ENCODE results near the gene DLST. TPM values are rescaled to one million over a fixed set of nuclear protein-coding genes. Genes with fewer than 3 reads are reported as not detected.
"Not testable (repeated sequence)": the region's sequence is repeated elsewhere in the genome, so short reads cannot be mapped to it uniquely, and the experiment has no call there.

DLST gene
- total RNA-seq, 1 experiment from 2014 or later: 80.2 TPM

DNA sequence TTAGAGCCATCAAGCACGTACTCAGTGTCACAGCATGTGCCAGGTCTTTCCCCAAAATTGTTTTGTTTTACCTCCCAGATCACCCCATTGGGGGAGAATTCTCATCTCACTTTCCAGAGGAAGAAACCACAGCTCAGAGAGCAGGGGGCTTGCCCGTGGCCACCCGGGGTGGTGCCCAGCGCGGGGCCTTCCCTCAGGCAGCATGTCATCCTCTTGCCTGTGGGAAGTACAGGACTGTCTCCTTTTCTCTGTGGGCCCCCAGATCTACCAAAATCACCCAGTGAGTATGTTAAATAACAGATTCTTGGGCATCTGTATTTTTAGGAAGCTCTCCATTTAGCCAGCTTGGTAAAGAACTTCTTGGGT is 35.4 kb downstream of the DLST start:
- DNase-seq (ENCODE audit: low read depth): no peak

DNA sequence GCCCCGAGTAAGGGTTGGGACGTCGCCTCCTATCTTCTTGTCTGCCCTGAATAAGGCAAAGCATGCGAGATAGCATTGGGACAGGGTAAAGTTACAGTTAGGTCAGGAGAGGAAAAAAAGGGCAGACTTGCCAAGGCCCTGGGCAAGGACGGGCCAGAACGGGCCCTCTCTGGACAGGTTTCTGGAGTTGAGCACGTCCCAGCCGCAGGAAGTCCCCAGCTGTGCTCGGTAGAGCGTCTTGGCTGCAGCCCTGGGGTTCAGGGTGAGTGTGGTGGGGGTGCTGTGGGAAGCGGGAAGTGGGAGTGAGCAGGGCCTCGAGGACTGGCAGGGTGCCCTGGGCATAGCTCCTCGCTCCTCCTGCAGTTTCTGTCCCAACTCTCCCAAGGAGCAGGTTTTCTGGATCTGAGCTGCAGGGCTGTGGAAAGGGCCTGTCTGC is 35.9 kb downstream of the DLST start:
- DNase-seq (ENCODE audit: low read depth): no peak

DNA sequence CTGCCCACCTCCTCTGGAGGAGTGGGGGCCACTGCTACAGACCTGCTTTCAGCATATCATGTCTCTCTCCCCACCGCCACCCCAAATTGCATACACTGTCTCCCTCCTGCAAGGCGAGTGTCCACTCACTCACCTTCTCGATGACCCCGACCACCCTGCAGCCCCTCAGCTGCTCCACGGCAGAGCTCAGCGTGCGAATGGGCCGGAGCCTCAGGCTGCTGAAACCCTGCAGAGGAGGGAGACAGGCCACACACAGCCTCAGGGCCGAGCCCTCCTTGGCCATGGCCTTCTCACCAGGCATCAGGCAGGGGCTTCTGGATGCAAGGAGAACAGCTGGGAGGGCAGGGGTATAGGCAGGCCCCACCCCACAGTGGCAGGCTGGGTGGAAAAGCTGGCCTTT is 36.7 kb downstream of the DLST start:
- no peak for DNase-seq (ENCODE audit: low read depth)

DNA sequence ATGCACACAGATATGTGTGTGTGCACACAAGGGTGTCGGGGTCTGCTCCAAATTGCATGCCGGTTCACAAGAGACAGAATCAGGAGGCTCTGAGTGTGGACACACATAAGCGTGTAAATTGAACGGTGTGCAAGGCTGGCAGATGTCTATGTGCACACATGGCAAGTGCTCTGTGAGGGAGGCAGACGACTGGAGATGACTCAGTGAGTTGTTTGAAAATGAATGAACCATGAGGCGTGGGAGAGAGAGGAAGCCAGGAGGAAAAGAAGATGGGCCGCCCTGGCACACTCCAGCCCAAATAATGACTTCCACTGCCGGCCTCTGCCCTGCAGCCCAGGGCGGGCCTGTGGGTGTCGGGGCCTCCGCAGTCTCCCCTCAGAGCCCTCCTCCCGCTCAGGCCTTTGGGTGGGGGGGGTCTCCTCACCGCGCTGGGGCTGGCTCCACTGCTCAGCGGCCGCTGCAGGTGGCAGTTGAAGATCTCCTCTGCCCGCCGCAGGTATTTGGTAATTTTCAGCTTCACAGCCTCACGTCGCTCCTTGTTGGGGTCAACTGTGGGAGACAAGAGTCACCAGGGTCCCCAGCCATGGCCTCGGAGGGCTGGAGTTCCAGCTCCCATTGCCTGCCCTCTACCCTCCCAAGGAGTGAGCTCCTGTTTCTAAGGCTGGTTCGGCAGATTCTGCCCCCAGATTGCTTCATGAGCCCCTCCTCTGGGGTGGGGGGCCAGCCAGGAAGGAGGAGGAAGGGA is 37.9 kb downstream of the DLST start:
- peak; percentile 40 for DNase-seq (ENCODE audit: low read depth)

DNA sequence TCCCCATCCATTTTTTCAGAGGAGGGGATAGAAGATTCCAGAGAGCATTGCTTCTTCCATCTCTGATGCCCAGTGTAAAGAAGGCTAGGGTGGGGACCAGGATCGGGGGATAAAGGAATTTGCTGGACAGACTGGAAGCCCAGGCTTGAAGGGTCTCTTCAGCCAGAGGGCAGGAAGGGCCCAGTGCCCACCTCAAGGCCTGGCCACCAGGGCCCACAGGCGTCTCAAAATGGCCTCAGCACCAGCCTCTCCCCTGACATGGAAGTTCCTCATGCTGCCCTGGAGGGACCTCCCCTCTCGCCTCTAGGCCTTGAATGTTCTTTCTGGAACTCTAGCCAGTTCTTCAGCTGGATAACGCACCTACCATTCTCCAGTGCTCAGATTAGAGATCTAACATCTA is 38.6 kb downstream of the DLST start:
- DNase-seq (ENCODE audit: low read depth): no peak

DNA sequence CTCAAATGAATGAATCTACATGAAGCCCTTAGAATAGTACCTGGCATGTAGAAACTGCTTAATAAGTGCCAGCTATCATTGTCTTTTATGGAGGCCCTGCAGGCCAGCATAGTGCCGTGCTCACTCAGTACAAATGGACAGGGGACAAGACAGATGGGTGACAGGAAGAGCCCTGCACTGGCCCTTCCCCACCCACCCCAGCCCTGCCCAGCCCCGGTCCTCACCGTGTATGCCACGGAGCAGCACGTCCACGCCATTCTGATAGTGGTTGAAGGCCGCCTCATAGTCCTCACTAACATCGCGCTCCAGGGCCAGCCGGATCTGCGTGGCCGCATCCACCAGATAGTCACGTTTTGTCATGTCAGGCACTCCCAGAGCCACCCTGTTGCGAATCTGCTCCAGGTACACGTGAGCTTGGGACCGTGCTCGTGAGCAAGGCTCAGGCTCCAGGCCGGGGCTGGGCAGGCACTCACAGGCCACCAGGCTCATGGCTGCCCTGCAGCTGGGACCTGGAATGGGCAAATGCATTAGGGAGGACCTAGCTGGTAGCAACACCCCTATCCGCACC is 39.4 kb downstream of the DLST start:
- no peak for DNase-seq (ENCODE audit: low read depth)

DNA sequence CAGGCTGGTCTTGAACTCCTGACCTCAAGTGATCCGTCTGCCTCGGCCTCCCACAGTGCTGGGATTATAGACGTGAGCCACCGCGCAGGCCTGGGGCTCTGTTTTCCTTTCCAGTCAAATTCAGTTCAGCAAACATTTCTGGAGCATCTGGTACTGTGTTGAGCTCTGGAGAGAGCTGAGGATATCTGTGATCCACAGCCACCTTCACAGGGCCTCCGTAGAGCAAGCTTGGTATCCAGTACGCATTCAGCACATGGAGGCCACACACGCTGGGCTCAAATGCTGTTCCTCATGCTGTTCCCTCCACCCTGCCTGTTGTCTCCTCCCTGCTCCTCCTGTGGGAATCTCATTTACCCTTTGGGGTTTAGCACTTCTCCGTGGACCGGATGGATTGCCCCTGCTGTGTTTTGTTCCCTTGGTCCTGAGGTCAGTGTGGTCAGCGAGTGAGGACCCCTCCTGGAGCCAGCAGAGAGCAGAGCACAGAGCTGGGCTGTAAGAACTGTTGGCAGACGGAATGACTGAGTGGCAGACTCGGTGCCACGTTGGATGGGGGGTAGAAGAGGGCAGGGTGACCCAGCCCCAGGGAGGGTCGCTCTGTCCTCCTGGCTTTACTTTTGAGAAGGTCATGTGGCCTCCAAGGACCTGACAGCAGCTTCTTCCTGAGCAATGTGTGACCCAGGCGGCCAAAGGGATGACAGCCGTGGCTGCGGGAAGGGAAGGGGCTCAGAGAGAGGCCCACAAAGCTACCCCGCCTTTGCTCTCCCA is 40.5 kb downstream of the DLST start:
- no peak for DNase-seq (ENCODE audit: low read depth)

DNA sequence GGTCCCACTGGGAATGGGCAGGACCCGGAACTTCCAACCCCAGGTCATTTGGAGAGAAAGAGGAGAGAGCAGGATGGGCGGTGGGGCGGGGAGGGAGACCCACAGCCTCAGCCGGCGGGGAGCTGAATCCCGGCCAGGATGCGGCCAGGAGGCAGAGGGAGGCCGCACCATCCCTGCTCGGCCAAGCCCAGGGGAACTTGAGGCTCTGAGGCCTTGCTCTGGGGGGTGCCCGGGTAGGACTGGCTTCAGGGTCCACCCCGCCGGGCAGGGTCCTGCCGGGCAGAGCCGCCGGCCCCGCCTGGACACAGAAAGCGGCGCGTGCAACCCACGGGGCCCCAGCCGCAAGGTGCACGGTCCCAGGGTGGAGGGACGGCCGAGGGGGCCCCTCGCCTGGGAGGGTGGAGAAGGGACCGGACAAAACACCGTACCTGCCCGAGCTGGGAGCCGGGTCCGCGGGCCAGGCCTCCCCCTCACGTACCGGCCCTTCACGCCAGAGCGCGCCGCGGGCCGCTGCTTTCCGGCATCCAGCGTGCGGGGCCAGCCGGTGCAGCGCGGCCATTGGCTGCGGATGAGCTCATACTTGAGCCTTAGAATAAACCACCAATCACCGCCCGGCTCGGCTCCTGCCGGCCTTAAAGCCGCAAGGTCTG is 41.2 kb downstream of the DLST start, which contains the start of gene RPS6KL1:
RPS6KL1 (minus strand) TSS at position 509 of the 650 bp plus-strand sequence. CDS start 1,719 bp downstream, outside the sequence.
- DNase-seq (ENCODE audit: low read depth): no peak

DNA sequence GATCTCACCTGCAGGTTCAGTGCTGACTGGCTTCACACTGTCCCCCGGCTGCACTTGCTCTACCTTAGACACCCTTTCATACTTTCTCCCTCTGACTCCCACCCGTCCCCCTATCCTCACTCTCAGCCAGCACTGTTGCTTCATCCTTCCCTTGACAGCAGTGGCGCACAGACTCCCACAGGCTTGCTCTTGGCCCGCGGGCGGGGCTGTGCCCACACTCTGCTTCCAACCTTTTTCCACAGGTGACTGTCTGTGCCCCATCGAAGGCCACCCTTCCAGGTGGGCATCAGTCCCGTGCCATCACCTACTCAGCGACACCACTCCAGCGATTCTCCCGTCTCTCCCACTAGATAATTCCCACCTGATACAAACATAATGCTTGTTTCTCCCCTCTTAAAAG is 42.3 kb downstream of the DLST start:
- DNase-seq (ENCODE audit: low read depth): no peak

DNA sequence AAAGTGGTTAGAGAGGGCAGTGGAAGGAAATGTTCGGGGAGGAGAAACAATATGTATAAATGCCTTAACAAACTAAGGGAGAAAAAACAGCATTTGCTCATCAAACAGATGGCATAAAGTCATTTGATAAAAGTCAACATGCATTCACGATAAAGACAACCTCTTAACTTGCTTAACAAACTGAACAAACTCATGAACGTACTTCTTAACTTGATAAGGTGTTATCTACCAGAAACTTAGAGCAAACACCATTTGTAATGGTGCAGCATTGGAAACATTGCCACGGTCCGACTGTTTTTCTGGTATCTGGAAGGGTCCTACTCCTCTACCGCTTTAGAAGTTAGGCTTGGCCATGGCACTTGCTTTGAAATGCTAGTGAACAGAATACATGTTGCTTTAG is 45.5 kb downstream of the DLST start:
- no peak for DNase-seq (ENCODE audit: low read depth)

DNA sequence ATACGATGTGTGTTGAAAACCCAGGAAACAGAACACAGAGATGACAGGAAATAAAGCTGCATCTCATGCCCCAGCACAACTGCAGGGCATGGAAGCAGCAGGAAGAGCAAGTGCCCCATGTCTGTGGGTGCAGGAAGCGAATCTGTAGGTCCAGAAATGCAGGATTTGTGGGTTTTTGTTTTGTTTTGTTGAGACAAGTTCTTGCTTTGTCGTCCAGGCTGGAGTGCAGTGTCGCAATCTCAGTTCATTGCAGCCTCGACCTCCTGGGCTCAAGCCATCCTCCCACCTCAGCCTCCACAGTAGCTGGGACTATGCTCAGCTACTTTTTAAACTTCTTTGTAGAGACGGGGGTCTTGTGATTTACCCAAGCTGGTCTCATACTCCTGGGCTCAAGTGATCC is 47.5 kb downstream of the DLST start:
- DNase-seq (ENCODE audit: low read depth): no peak

DNA sequence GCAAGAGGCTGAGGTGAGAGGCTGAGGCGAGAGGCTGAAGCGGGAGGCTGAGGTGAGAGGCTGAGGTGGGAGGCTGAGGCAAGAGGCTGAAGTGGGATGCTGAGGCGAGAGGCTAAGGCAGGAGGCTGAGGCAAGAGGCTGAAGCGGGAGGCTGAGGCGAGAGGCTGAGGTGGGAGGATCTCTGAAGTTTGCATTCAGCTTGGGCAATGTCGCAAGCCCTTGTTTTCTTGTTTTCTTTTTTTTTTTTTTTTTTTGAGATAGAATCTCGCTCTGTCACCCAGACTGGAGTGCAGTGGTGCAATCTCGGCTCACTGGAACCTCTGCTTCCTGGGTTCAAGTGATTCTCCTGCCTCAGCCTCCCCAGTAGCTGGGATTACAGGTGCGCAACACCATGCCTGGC is 50.0 kb downstream of the DLST start:
- not testable (repeated sequence) for DNase-seq (ENCODE audit: low read depth)

DNA sequence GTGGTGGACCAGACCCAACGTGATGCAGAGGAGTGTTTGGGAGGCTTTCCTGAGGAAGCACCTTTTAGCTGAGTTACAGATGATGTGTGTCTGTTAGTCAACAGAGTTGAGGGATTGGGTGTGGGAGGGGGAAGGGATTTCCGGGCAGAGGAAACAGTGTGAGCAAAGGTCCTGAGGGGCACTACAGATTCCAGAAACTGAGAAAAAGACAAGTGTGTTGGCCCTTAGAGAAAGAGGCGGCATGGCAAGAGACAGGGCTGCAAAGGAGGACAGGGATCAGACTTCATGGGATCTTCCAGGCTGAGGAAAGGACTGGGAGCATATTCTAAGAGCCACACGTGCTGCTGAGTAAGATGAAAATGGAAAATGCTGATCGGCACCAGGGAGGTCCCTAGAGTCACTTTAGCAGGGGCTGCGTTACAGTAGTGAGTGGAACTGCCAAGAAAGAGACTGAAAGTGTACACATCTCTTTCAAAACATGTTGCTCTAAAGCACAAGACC is 50.7 kb downstream of the DLST start:
- DNase-seq (ENCODE audit: low read depth): peak; percentile 36

DNA sequence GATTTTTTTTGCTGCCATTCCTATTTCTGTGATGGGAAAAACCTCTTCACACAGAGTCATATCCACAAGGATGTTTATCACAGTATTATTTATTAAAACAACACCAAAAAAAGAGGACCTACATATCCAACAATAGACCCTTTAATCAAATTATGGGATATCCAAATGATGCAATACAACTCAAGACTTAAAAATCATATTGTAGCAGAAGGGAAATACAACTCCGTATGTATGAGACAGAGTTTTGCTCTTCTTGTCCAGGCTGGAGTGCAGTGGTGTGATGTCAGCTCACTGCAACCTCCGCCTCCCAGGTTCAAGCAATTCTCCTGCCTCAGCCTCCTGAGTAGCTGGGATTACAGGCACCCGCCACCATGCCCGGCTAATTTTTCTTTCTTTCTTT is 51.2 kb downstream of the DLST start:
- DNase-seq (ENCODE audit: low read depth): not testable (repeated sequence)

DNA sequence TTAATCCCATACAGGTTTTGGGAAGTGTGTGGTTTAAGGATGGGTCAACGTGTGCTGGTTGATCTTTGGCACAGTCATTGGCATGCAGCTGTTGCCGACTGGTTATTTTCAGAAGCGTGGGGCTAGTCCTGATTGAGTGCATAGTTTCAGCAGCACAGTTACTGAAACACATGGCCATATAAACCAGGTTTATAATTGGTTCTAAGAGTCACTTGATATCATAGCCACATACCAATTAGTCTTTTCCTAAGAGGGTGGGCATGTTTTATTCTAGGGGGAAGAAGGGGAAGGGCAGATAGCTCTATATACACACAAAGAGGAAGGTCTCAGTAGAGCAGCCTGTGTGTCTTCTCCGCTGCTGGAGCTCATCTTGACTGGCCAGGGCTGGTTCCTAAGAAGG is 52.3 kb downstream of the DLST start:
- no peak for DNase-seq (ENCODE audit: low read depth)

DNA sequence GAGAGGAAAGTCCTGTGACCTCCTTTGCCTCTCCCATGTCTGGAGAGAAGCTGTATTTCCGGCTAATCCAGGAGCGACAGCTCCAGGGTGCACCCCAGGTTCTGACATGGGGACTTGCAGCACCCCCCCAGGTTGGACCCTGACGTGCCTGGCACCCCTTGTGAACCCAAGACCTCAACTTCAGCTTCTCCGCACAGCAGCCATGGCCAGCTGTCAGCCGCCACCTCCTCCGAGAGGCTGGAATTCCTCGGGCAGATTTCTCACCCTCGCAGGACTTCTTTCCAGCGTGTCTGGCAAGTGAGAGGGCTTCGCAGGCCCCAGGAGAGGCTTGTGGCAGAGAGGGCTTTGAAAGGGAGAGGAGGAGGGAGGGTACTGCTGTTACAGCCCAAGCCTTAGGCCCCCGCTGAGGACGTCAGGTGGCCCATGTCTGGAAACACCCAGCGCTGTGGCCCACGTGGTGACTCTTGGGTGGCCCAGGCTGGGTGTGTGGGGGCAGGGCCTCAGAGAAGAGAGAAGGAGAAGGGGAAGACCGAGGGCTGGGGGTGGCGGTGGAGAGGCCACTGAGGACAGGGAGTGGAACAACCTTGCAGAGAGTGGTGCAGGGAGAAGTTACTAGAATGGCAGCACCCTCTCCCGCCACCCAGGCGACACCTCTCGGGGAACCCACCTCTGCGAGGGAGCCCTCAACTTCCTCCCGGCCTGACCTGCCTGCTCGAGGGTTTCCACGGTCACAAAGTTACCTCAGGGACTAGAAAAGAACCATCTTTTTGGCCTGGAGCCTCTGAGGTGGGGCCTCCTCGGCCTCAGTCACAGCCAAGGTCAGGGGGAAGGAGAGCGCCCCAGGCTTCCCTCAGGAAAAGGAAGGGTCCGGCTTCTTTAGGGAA is 53.0 kb downstream of the DLST start:
- no peak for DNase-seq (ENCODE audit: low read depth)

DNA sequence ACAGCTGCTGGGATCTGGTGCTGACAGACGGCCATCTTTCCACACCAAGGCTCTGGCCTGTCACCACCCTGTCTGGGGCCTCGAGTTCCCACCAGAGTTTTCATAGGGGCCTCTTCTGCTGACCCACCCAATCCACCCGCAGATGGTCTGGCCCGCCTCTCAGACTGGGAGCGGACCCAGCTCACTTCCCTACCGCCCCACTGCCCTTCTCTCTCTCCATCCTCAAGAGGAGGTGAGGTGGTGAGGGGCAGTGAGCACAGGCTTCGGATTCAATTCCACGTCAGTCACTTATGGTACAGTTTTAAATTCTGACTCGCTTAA is 53.6 kb downstream of the DLST start:
- no peak for DNase-seq (ENCODE audit: low read depth)

DNA sequence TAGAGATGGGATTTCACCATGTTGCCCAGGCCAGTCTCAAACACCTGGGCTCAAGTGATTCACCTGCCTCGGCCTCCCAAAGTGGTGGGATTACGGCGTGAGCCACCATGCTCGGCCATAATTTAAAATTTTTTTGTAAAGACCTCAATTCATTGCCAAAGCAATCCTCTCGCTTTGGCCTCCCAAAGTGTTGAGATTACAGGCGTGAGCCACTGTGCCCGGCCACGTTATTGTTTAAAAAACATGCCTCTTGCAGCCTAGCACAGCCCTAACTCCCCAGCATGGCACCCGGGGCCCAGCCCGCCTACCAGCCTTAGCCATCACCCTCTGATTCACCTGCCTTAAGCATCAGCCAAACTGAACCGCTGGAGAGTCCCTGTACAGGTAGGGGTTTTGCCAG is 54.4 kb downstream of the DLST start:
- DNase-seq (ENCODE audit: low read depth): no peak

DNA sequence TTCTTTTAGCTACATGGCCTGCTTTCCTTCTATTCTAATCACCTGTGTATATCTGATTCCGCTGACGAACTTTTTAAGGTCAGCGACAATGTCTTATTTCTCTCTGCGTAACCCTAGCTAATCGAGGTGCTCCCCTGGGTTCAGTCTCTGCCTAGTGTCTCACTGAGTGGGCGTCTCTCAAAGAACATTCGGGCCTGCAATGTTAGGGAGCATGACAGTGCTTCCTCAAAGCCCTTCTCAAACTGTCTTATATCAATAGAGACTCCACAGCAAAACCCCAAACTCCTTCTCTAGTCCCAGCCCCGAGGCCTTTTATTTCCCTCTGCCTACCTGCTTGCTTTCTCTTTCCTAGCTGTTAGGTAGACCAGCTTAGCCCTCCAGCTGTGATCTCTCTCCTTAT is 55.0 kb downstream of the DLST start:
- DNase-seq (ENCODE audit: low read depth): no peak

DNA sequence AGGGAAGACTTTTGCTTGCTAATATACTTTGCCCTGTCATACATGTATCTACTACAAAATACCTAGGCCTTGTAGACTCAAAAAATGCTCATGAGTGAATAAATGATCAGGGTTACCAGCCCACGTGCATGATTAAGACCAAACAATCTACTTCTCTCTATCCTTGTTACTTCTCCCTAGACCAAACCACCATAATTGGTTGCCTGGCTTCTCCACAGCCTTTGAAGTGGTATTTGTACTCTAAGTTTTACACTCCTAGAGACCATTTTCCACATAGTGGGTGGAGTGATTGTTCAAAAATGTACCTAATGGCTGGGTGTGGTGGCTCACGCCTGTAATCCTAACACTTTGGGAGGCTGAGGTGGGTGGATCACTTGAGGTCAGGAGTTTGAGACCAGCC is 55.5 kb downstream of the DLST start:
- DNase-seq (ENCODE audit: low read depth): no peak
